HL-60/S4 treated with phorbol 12-myristate 13-acetate at 8.2 ng/mL for 4 days and 3 days (cell line): ENCODE data around the gene CDKAL1.
"Not testable (repeated sequence)": the region's sequence is repeated elsewhere in the genome, so short reads cannot be mapped to it uniquely, and the experiment has no call there.

ENCODE experiments used
- in situ Hi-C: fragments of 300-500 bp; cut with MboI; formaldehyde crosslinking; loops from 2 replicates; pipeline ENCODE4 v1.15.0; 2022; ENCODE audit warnings: low sequenced_read_pairs

CDKAL1 gene

DNA sequence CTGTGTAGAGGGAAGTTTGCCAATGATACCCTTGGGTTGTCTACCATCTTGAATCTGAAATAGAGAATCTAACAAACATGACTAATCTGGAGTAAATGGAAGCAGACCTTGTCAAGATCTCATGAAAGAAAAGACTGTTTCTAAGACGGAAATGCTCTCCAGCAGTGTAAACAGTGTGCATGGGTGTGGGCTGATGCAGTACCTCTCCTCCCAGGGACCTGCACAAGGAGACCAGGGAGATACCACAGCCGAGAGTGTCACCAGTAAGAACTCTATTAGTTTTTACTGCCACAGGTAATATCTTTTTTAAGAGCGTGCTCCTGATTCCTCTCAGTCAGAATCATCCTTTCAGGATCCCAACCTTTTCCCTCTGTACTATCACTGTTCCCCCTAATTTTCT is 546.0 kb downstream of the CDKAL1 start:
- in situ Hi-C loops: no loop called here

DNA sequence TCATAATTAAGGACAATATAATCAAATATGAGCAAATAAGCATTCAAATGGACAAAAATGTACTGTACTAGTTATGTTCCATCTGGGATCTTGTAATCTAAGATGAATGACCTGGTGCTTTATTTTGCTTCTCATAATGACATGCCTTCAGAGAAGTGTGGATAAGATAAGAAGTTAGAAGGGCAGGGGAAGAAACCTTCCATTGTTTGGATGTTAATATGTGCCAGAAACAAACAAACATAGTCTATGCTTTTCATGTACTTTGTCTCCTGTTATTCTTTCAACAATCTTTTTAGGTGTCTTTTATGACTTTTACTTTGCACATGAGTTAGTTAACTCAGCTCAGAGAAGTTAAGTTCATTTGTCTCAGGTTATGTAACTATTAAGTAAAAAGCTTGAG is 547.8 kb downstream of the CDKAL1 start:
- in situ Hi-C loops: no loop called here

DNA sequence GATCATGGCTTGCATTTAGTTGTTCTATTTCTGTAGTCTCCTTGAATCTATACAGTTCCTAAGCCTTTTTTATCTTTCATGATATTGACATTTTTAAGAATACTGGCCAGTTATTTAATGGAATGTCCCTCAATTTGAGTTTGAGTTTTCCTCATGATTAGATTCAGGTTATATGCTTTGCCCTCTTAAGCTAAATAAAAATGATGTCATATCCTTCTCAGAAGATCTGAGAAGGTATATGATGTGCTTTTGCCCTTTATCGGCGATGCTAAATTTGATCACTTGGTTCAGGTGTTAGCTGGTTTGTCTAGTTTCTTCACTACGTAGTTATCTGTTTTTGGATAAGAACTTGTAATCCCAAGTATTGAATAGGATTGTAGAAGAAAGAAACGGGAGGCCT is 549.5 kb downstream of the CDKAL1 start:
- in situ Hi-C loops: no loop called here

DNA sequence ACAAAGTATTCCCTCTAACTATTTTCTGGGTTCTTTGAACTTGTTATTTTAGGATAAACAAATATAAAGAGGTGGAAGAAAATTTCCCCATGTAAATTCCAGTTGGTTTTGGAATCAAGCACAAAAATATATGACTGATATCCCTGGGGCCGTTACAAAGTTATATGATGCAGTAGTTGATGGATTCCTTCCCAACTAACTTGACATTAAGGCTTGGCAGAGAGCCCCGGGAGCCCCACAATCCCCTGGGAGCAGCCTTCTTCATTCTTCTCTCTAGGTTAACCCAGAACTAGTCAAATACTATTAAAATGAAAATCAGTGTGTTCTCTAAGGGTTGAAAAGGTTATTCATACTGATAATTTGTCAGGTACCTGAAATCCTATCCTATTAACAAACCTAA is 550.4 kb downstream of the CDKAL1 start:
- in situ Hi-C loops: no loop called here

DNA sequence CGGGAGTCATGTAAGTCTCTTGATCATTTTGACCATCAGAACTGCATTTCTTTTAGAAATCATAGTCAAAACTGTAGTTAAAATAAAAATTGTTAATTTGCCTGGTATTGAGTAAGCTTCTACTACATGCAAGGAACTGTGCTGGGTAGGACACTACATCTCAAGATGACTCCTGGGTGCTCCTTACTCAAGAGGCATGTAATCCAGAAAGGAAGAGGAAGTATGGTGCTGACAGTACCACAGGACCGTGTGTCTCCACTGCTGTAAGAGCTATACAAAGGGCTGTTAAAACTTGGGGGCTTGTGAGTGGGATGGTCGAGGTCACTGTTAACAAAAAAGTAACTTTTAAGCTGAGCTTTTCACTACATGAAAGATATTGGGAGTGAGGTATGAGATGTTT is 551.0 kb downstream of the CDKAL1 start:
- in situ Hi-C loops: no loop called here

DNA sequence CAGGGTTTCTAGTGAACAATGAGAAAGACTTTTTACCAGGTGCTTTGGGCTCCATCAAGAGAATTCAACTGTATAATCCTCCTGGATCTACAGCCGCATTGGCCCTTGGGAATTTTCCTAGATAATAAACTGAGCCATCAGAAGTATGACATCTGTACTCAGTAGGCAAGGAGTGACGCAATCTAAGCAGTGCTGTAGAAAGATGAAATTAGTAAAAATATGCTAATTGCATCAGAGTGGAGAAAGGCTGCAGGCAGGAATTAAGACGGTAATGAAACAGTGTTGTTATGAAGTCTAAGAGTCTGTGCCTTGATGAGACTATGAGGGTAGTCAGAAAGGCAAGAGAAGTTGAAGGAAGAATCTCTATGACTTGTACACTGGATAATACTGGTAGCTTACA is 551.4 kb downstream of the CDKAL1 start:
- in situ Hi-C loops: no loop called here

DNA sequence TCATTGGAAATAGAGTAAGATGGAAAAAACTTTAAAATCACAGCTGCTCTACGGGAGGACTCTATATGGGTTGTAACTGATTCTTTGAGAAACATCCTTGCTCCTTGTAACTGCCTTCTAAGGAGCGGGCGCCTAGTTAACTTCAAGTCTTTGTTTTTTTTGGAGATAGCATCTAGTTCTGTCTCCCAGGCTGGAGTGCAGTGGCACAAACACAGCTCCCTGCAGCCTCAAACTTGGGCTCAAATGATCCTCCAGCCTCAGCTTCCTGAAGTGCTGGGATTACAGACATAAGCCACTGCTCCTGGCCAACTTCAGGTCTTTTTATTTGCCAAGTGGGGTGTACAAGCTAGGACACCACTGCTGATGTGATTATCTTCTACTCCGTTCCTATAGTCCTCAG is 552.9 kb downstream of the CDKAL1 start:
- in situ Hi-C loops: no loop called here

DNA sequence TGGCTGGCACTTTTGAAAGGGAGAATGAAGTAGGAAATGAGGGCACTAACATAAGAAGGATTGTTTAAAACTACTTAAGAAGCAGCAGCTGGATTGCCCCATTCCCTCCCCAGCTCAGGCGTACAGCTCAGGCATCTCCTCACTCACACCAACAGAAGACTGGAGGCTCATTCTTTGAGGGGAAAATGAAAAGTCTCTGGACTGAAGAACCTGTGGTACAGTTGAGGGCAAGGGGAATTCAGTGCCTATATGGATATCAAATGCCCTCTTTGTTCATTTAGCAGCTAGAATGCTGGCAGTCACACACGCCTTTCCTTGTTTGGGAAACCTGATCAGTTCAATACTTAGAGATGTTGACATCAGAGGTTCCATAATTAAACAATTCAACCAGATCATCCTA is 557.2 kb downstream of the CDKAL1 start:
- in situ Hi-C loops: no loop called here

DNA sequence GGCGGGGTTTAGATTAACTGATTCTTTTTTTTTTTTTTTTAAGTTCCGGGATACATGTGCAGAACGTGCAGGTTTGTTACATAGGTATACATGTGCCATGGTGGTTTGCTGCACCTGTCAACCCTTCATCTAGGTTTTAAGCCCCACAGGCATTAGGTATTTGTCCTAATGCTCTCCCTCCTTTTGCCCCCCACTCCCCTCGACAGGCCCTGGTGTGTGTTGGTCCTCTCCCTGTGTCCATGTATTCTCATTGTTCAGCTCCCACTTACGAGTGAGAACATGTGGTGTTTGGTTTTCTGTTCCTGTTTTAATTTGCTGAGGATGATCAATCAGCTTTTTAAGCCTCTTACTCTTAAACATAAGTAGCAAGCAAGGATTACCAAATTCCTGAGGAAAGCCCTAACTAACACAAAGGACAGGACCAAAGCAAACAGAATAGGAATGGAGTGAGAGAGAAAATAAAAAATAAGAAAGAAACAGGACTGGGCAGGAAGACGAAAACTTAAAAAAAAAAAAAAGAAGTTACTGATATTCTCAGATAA is 558.0 kb downstream of the CDKAL1 start:
- in situ Hi-C loops: not testable (repeated sequence)

DNA sequence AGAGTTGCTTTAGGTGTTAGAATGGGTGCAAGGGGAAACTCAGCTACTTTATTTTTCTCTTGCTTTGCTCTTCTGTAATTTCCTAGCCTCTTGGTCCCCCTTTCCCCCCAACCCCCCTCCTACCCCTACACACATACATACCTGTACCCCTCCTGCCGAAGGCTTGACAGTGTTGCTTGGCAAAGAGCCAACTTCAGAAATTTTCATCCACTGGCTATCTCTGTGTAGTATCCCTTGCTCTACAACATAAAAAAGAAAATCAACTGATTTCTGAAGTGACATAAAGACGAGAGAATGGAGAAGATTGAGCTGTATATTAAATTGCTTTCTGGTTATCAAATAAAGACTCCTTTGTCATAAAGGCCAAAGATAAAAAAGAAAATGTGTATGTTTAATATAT is 561.2 kb downstream of the CDKAL1 start:
- in situ Hi-C loops: no loop called here

DNA sequence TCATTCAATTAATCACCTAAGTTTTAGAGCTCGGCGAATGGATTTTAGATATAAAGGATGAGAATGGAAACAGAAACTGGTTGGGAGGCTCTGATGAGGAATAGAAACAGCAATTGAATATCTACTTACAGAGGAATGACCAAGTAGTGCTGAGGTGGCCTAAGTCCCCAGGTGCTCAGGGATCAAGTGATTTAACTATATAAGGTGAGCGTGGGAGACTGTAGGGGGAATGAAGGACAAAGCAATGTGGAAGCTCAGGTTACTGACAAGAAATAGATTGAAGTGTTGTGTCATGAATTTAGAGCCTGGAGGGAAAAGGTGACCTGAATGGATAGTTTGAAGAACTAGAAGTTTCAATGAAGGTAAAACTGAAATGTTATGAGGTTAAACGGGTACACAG is 563.9 kb downstream of the CDKAL1 start:
- in situ Hi-C loops: no loop called here

DNA sequence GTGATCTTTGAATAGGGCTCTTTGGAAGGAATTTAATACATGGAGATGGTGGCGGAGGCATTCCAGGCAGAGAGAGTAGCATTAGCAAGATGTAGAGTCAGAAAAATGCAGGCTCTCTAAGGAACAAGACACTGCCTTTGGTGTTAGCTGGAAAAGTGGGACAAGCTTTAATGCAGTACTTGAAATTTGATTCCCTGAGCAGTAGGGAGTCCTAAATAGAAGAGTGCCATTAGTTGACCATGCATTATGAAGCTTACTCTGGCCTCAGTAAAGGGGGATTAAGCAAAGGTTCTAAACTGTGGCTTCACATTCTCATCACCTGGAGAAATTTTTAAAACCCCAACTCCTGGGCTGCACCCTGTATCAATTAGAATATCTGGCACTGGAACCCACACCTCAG is 564.5 kb downstream of the CDKAL1 start:
- in situ Hi-C loops: no loop called here

DNA sequence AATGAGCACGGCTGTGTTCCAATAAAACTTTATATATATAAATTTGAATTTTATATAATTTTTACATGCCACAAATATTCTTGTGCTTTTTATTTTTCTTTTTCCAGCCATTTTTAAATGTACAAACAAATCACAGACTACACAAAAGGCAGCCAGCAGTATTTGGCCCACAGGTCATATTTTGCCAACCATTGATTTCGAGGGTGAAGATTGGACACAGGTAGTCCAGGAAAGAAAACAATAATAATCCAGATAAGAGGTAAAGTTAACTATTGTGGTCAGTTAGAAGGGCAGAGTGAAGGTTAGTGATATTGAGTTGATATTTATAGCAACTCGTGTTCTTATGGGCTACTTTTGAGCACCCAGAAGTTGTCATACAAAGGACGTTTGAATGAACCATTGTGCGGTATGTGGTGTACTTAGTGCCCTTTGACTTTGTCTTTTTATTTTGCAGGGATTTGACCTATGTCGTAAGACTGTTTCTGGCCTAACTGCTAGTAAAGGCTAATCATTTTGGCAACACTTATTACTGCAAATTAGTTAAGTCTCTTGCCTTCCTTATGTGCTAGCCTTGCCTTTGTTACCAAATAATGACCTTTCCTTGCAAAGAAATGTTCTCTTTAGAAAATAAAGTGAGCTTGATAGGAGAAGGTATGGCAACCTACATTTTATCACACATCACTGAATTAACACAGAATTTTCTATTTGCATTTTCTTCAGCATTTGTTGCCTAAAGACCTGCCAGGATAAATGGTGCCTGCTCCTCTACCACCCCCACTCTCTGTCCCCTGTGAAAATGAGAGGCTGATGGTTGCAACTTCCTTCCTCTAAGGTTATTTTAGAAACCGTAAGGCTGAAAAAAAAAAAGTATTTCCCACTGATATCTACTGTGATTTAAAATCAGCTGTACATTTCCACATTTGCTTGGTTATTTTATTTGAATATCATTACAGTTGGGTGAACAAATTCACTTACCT is 565.4 kb downstream of the CDKAL1 start:
- in situ Hi-C loops: no loop called here

DNA sequence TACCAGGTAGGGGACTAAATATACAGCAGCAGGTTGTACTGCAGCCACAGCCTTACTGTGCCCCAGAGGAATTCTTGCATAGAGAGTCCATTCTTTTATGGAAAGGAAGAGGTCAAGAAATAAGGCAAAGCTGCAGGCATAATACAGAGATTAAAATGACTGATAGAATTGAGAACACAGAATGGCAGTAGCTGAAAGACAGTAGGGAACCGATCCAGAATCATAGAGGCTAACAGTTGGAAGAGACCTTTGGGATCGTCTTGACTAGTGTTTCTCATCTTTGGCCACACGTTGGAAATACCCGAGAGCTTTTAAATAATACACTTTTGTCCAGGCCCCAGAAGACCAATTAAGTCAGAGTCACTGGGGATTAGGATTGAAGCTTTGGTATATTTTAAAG is 566.7 kb downstream of the CDKAL1 start:
- in situ Hi-C loops: no loop called here

DNA sequence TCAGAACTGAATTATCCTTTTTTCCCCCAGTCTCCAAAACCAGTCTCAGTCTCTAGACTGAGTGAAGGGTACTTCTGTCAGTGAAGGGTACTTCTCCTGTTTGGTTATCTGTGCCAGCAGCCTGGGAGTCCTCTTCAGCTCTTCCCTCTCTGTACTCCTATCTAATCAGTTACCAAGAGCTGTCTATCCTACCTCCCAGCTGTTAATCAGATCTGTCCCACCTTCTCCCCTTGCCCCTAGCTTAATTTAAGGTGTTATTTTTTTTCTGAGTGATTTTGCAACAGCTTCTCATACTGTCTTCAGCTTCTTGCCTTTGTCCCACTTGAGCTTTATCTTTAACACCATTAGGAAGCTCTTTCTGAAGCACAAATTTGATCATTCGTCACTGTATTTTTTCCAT is 567.4 kb downstream of the CDKAL1 start:
- in situ Hi-C loops: no loop called here

DNA sequence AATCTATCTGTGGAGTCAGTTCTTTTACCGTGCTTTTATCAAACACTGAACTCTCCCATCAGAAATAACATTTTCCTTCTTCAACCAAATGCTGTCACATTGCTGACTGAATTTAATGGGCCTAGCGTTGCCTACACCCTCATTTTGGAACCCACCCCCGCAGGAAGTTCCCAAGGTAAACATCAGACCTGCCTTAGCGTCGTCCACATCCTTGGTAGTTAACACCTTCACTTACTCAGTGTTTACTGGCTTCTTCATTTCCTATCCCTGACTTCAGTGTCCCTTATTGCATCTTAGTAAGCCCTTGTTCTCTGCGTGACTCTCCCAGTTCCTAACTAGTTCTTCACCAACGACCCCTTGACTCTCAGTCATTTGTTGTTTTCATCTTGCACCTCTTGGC is 567.9 kb downstream of the CDKAL1 start:
- in situ Hi-C loops: no loop called here

DNA sequence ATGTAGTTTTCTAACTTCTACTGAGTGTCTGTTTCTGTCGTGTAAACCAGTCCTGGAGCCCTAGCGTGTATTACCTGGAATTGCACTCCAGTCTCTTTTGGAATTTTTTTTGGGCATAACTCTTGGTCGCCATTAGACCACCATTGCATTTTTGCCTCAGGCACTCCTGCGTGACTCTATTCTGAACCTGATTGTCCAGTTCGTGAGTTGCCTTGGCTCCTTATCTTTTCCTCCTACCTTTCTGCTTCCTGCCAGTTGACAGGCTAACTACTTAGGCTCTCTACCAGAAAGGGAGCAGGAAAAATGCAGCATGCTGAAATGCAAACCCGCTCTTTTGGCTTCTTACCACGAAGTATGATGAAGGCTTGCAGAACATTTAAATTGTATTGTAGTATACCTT is 568.4 kb downstream of the CDKAL1 start:
- in situ Hi-C loops: no loop called here

DNA sequence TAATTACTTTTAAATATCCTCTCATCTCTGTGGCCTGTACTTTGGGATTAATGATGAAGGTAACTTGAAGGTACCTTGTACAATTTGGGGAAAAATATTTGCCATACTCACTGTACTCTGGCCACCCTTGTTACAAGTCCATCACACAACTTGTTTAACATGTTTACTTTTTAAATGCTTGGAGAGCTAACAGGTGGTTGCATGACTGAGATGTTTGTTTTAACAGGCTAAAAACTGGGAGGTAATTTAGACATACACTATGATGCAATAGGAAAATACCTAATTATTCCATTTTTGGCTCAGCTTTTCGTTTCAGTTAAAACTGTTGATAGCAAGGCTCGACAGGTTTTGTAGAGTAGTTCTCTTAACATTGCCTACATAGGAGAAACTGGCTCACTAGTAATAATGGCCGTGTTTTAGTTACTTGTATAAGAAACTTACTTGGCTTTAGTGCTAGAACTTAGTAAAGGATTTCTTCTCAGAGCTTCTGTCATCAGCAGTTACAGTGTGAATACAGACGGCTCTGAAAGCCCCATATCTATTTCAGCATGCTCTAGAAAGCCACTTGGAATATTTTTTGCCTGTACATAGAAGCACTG is 569.5 kb downstream of the CDKAL1 start:
- in situ Hi-C loops: no loop called here

DNA sequence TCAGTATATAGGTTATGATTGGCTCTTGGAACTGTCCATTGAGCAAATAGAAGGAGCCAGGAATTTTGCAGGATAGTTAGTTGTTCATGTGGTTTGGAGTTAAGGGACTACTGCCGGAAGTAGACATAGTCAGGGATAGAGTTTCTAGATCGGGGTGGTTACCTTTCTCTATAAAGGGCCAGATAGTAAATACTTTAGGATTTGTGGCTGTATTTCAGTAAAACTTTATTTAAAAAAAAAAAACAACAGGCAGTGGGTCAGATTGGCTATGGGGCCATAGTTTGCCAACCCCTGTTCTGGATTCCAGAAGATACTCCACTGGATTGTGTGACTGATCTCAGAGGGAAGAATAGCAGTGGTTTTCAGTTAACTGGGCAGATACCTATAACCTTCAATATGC is 570.0 kb downstream of the CDKAL1 start:
- in situ Hi-C loops: no loop called here

DNA sequence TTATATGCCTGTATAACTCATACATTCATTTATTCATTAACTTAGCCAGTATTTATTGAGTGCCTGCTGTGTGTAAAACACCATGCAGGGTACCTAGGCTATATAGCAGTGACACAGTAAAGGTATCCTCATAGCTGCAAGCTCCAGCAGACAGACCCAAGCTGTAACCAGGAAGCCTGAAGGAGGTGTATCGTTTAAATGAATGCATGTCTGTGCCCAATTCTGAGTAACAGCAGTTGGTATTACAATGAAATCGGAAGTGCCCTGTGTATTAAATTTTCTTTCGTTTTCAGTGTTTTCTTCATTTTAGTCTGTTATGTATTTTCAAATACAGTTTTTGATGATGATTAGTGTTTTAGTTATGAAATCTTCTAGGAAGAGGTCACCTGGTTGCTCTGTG is 573.5 kb downstream of the CDKAL1 start:
- in situ Hi-C loops: no loop called here

DNA sequence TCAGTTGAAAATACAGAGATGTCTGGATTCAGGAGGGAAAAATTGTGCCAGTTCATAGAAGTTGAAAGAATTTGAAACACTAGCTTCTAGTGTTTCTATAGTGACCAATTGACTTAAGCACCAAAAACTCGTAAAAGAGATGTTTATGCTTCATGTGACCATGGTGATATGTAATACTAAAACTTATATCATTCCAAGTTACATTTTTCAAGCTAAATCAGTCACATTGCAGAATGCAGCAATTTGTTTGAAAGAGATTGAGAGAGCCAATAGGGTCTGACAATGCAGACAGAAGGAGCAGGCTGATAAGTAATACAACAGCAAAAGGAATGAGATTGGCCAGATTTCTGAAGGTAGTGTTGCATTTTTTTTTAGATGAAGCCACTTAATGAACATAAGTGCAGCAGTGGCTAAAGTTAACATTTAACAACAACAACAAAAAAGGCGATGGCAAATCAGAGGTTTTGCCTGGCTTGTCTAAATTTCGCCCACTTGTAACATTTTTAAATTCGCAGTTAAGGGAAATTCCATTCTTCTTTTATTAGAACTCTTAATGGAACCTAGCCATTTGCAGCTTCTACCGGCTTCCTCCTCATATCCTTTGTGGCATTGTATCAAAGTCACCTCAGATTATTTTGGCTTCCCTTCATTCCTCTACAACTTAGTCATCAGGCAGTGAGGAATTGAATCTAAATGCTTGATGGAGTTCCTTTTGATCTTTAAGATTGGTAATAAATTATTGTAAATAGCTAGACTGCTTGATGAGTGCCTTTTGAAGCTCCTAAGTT is 575.3 kb downstream of the CDKAL1 start:
- in situ Hi-C loops: no loop called here
